Choroid plexus epithelial cell (primary cell): ENCODE measurements around the gene PTTG2.

Experiments
- DNase-seq: peaks from one replicate; pipeline ENCODE4 v3.0.0-alpha.2; 2010; ENCODE audit warnings: low read depth
- H3K4me3 ChIP-seq: 2 replicates; pipeline ENCODE4 v1.5.1; 2011; ENCODE audit warnings: low read depth, mild to moderate bottlenecking, control low read depth, low read length, moderate library complexity
- CTCF ChIP-seq: conservative IDR thresholded peaks from 2 replicates; pipeline ENCODE4 v1.5.1; 2011; ENCODE audit warnings: low read depth, mild to moderate bottlenecking, control low read depth, inconsistent platforms, low read length, moderate library complexity

PTTG2 gene

GRCh38 chr4:37928426-37929416 lies 31.5 kb upstream of the PTTG2 start:
- H3K4me3 ChIP-seq: no peak overlapping the region
- DNase-seq: no peak
- no peak for TF ChIP-seq CTCF

DNA sequence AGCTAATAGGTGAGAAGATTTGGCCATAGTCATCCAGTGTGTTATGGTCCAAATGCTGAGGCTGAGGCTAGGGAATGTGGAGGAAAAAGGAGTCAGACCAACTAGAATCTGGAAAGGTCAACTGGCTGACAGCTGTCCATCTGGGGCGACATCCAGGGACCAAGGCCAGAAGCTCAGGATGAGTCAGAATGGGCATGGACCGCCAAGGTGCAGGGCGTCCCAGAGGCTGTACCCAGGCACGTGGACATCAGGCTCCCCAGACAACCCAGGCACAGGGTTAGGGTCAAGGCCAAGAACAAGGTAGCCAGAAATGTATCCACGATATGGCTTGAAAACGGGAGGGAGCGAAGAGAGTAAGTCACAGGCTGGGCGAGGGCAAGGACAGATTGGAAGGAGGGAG lies 26.1 kb upstream of the PTTG2 start:
- no peak for DNase-seq
- no peak overlapping the region for H3K4me3 ChIP-seq
- no peak for TF ChIP-seq CTCF

DNA sequence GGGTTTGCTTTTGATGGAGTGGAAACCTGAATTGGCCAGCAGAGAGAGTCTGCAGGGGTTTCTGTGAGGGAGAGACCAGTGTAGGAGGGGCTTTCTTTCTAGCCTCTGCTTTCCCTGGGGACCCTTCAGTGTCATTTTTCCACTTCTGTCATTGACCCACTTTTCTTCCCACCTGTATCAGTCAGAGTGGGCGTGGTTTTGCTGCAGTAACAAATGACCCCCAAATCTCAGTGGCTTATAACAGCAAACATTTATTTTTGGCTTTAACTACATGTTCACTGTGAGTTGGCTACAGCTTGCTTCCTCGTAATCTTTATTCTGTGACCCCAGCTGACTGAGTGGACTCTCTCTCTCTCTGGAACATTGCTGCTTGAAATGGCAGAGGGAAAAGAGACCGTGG lies 25.6 kb upstream of the PTTG2 start:
- TF ChIP-seq CTCF: no peak
- H3K4me3 ChIP-seq: no peak overlapping the region
- DNase-seq: no peak

DNA sequence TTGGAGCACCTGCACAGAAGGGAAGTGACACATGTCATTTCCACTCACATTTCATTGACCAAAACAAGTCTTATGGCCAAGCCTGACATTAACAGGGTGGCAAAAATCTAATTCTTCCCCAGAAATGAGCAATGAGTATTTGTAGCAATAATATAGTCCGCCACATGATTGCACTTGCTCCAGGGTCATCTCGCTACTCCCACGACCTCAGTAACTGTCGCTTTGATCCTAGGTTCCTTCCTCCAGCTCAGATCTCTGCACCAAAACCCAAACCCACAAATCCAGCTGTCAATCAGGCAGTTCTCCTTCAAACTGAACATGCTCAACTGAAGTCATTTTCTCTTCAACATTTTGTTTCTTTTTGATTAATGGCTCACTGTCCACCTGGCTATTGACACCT lies 25.2 kb upstream of the PTTG2 start:
- no peak overlapping the region for H3K4me3 ChIP-seq
- DNase-seq: no peak
- TF ChIP-seq CTCF: no peak

GRCh38 chr4:37936889-37937498 lies 23.2 kb upstream of the PTTG2 start:
- H3K4me3 ChIP-seq: no peak overlapping the region
- no peak for TF ChIP-seq CTCF
- DNase-seq: no peak

DNA sequence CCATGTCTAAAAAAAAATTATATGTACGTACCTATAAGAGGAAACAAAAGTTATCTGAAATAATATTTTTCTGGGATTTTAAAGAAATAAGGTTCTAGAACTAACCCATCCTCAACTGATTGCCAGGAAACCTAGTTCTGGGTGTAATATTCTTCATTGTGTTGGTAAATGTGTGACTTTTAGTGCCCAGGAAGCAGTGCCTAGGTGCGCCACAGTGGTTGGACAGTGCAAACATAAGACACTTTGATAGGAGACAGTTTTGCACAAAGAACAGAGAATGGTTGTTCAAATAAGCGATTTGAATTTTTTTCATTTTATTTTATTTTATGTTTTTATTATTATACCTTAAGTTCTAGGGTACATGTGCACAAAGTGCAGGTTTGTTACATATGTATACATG lies 22.0 kb upstream of the PTTG2 start:
- TF ChIP-seq CTCF: no peak
- no peak overlapping the region for H3K4me3 ChIP-seq
- DNase-seq: no peak
